Lower lobe of right lung (tissue), 2 donors: ENCODE data around the gene NAP1L4. TPM values are rescaled to one million over a fixed set of nuclear protein-coding genes. Genes with fewer than 3 reads are reported as not detected.

Experiments
- ATAC-seq, 2 donors: fragments of 200-7000 bp; cut with Tn5 transposase; one replicate each; pipeline ENCODE4 v1.9.1; 2020 to 2022; ENCODE audit warnings: mild to moderate bottlenecking in 2 of 2, moderate library complexity in 2 of 2
- DNase-seq: peaks from one replicate; pipeline ENCODE4 v3.0.0-alpha.2; 2020
- H3K27ac ChIP-seq: fragments of 200-600 bp; one replicate; pipeline ENCODE4 v1.8.0; 2022
- H3K27me3 ChIP-seq: fragments of 200-600 bp; one replicate; pipeline ENCODE4 v1.8.0; 2022; ENCODE audit warnings: low read depth
- H3K36me3 ChIP-seq: fragments of 200-600 bp; one replicate; pipeline ENCODE4 v1.8.0; 2022; ENCODE audit warnings: mild to moderate bottlenecking
- H3K4me1 ChIP-seq: fragments of 200-600 bp; one replicate; pipeline ENCODE4 v1.8.0; 2022
- H3K4me3 ChIP-seq: fragments of 200-600 bp; one replicate; pipeline ENCODE4 v1.8.0; 2022; ENCODE audit warnings: mild to moderate bottlenecking
- H3K9me3 ChIP-seq: fragments of 200-600 bp; one replicate; pipeline ENCODE4 v1.8.0; 2022
- intact Hi-C: fragments of 100-400 bp; cut with DNase I; formaldehyde crosslinking; loops from one replicate; pipeline ENCODE4 v1.11.0; 2022
- total RNA-seq: library from RNA; stranded (reverse); fragmentation: NEBNext Ultra II Directional; extraction: Animal tissue kit (Norgen Biotek cat#: 25700); gene quantifications from one replicate; pipeline ENCODE4 v1.2.1, GENCODE V29; 2021
- TF ChIP-seq, protein P1 (sequence below): fragments of 200-600 bp; IDR thresholded peaks from one replicate; pipeline ENCODE4 v1.8.0; 2022; ENCODE audit warnings: antibody characterized with exemption, mild to moderate bottlenecking
- donor health status: DM: no; HTN: yes; CAD: no; lungs with severe emphysema.

The NAP1L4 gene
- total RNA-seq, 1 donor from 2014 or later = 96.8 TPM

GRCh38 chr11:2901196-2901796 lies 90.8 kb downstream of the NAP1L4 start:
- TF ChIP-seq, protein P1, sequence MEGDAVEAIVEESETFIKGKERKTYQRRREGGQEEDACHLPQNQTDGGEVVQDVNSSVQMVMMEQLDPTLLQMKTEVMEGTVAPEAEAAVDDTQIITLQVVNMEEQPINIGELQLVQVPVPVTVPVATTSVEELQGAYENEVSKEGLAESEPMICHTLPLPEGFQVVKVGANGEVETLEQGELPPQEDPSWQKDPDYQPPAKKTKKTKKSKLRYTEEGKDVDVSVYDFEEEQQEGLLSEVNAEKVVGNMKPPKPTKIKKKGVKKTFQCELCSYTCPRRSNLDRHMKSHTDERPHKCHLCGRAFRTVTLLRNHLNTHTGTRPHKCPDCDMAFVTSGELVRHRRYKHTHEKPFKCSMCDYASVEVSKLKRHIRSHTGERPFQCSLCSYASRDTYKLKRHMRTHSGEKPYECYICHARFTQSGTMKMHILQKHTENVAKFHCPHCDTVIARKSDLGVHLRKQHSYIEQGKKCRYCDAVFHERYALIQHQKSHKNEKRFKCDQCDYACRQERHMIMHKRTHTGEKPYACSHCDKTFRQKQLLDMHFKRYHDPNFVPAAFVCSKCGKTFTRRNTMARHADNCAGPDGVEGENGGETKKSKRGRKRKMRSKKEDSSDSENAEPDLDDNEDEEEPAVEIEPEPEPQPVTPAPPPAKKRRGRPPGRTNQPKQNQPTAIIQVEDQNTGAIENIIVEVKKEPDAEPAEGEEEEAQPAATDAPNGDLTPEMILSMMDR = no peak
- H3K9me3 ChIP-seq = no peaks in the 10 kb centered on the region
- no peaks in the 10 kb centered on the region for H3K36me3 ChIP-seq
- no peaks in the 10 kb centered on the region for H3K27me3 ChIP-seq
- intact Hi-C loops = no loop called here
- ATAC-seq (no peak), DNase-seq (peak; percentile 51)
- H3K4me1 ChIP-seq = peaks cover 61% of the 10 kb centered on the region
- peak overlapping the region; percentile 87 for H3K27ac ChIP-seq
- H3K4me3 ChIP-seq = peak overlapping the region; percentile 81

DNA sequence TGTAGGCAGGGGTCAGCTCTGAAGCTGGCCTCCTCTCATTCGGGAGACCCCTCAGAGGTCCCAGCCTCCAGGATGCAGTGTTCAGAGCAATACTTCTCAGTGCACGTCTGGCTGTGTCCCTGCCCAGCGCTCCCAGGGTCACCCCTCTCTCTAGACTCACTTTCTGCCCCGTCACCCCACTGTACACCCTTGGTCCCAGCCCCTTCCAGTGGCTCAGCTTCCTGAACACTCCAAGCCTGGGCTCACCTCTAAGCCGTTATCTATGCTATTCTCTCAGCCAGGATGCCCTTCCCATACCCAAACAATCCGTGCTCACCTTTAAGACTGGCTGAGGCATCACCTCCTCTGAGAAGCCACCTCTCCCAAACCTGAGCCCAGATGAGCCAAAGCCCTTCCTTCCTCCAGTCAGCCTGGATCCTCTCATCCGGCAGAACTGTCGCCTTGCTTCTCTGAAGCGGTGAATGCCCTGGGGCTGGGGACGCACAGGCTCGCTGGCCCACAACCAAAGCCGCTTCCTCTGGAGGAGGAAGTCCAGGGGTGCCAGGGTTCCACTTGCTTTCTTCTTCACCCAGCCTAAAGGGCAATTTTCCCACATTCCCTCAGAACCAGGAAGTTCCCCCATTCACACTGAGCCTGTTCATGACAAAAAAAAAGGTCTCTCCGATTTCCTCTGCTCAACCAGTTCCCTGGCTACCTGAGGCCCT lies 92.9 kb downstream of the NAP1L4 start:
- Histone ChIP-seq H3K4me3 (no peak overlapping the region), H3K36me3 (no peaks in the 10 kb centered on the region), H3K27me3 (no peaks in the 10 kb centered on the region), H3K4me1 (peaks cover 58% of the 10 kb centered on the region), H3K27ac (peak overlapping the region; percentile 74), H3K9me3 (no peaks in the 10 kb centered on the region)
- intact Hi-C loops = loop anchor here (10.0 kb wide), 1 partner anchor 454 kb away; the partner anchor contains the start of genes KCNQ1 and TRPM5
- TF ChIP-seq, protein P1 = no peak
- ATAC-seq (no peak), DNase-seq (peak; percentile 67)

DNA sequence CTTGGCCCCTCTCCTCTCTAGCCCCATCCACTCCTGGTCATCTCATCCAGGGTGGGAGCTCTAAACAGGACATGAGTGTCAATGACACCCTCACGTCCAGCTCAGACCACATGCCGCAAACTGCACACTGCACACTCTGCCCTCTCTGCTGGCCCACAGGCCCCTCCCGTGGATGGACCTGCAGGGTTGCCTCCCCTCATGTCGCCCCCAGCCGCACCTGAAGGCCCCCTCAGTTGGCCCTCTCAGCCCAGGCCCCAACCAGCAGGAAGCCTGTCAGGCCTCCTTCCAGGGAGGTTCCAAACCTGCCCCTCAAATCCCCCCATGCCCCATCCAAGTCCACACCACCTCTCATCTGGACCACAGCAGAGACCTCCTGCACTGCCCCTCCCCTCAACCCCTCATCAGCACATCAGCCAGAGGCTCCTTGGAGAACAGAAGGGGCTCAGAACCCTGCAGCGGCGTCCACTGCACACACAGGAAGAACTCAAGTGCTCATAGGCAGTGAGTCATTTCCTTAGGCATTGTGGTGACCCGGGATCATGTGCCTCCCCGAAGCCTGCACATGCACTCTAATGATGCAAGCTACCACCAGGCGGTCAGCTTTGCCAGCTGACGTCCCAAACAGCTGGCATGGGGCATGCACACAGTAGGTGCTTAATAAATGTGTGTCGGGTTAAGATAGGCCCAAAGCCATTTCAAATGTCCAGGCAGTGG lies 93.6 kb downstream of the NAP1L4 start:
- H3K27ac ChIP-seq = peak overlapping the region; percentile 74
- no peak overlapping the region for H3K4me3 ChIP-seq
- H3K36me3 ChIP-seq = no peaks in the 10 kb centered on the region
- peak; percentile 87 for DNase-seq
- H3K4me1 ChIP-seq = peaks cover 51% of the 10 kb centered on the region
- TF ChIP-seq, protein P1 = no peak
- no peaks in the 10 kb centered on the region for H3K27me3 ChIP-seq
- H3K9me3 ChIP-seq = no peaks in the 10 kb centered on the region
- intact Hi-C loops = loop anchor here (10.0 kb wide), 1 partner anchor 454 kb away; the partner anchor contains the start of genes KCNQ1 and TRPM5
- ATAC-seq = peak; percentile 72 to 78

GRCh38 chr11:2897048-2897447 lies 95.1 kb downstream of the NAP1L4 start:
- TF ChIP-seq, protein P1 = no peak
- H3K9me3 ChIP-seq = no peaks in the 10 kb centered on the region
- intact Hi-C loops = loop anchor here (10.0 kb wide), 1 partner anchor 452 kb away; the partner anchor contains the start of genes KCNQ1 and TRPM5
- H3K4me3 ChIP-seq = no peak overlapping the region
- H3K4me1 ChIP-seq = peaks cover 47% of the 10 kb centered on the region
- no peak overlapping the region for H3K27ac ChIP-seq
- no peaks in the 10 kb centered on the region for H3K36me3 ChIP-seq
- DNase-seq (no peak), ATAC-seq (no peak)
- H3K27me3 ChIP-seq = no peaks in the 10 kb centered on the region

GRCh38 chr11:2896047-2896446 lies 96.1 kb downstream of the NAP1L4 start:
- no peaks in the 10 kb centered on the region for H3K36me3 ChIP-seq
- DNase-seq (no peak), ATAC-seq (no peak)
- H3K4me1 ChIP-seq = peaks cover 47% of the 10 kb centered on the region
- no peaks in the 10 kb centered on the region for H3K27me3 ChIP-seq
- no peak overlapping the region for H3K4me3 ChIP-seq
- intact Hi-C loops = loop anchor here (10.0 kb wide), 1 partner anchor 451 kb away; the partner anchor contains the start of genes KCNQ1 and TRPM5
- H3K27ac ChIP-seq = no peak overlapping the region
- TF ChIP-seq, protein P1 = no peak
- no peaks in the 10 kb centered on the region for H3K9me3 ChIP-seq

Other genes with a start within 250 kb of the NAP1L4 start
- 39.5 TPM for gene CDKN1C, start 106.6 kb downstream of the NAP1L4 start, total RNA-seq
- gene PHLDA2, start 62.9 kb downstream of the NAP1L4 start, total RNA-seq = 7.2 TPM
- gene CARS1, start 65.1 kb upstream of the NAP1L4 start, total RNA-seq = 40.2 TPM
- gene OSBPL5, start 173.0 kb upstream of the NAP1L4 start, total RNA-seq = 46.2 TPM
- gene MRGPRG, start 226.5 kb upstream of the NAP1L4 start, total RNA-seq = not detected
- gene MRGPRE, start 240.1 kb upstream of the NAP1L4 start, total RNA-seq = not detected